GM12878 (cell line): Measurements from ENCODE around the gene ZNF618. TPM values are rescaled to one million over a fixed set of nuclear protein-coding genes. Genes with fewer than 3 reads are reported as not detected.

Source experiments
- ATAC-seq: fragments of 200-7000 bp; cut with Tn5 transposase; 3 replicates; pipeline ENCODE4 v1.9.1; 2020; ENCODE audit warnings: mild to moderate bottlenecking, moderate library complexity
- BruUV-seq: library from RNA; stranded (reverse); fragments of 400-500 nt; replicated peaks from 2 replicates; lab custom pipeline; 2021; lab: Mats Ljungman, UMichigan
- CTCF ChIA-PET: fragments of 300-600 bp; sonication (Branson Sonifier 250); formaldehyde crosslinking; extraction: SDS; loops from one replicate; lab custom pipeline; 2021; ENCODE audit warnings: inconsistent platforms; lab: Yijun Ruan, JAX
- POLR2A ChIA-PET: fragments of 350-600 bp; formaldehyde crosslinking; extraction: SDS; loops from one replicate; lab custom pipeline; 2021; ENCODE audit warnings: inconsistent platforms; lab: Charles Lee
- RAD21 ChIA-PET: fragments of 300-600 bp; sonication (Branson Sonifier 250); formaldehyde crosslinking; loops from one replicate; lab custom pipeline; 2023; ENCODE audit warnings: antibody characterized with exemption; ENCODE audit not compliant: unreplicated experiment; lab: Charles Lee
- SMC1A ChIA-PET: fragments of 300-600 bp; sonication (Branson Sonifier 250); formaldehyde crosslinking; loops from one replicate; lab custom pipeline; 2023; ENCODE audit not compliant: unreplicated experiment, uncharacterized antibody; lab: Charles Lee
- DNase-seq: peaks from one replicate; pipeline ENCODE4 v3.0.0-alpha.2; 2011; ENCODE audit warnings: low read depth, low spot score
- FAIRE-seq: peaks from 3 replicates; lab custom pipeline; 2011; peaks lifted over from hg19 to GRCh38; lab: Jason Lieb, UNC
- H2AFZ ChIP-seq: 2 replicates; pipeline ENCODE4 v1.6.0; 2011; ENCODE audit warnings: low read depth, low read length, control low read depth; ENCODE audit not compliant: control insufficient read depth
- H3K27ac ChIP-seq: 2 replicates; pipeline ENCODE4 v1.5.1; 2011; ENCODE audit warnings: control low read depth; ENCODE audit not compliant: control insufficient read depth, insufficient read depth
- H3K27me3 ChIP-seq, 2 experiments: replicated peaks in 1 of 2; 2 replicates each; pipeline versions ENCODE4 v1.6.0 to v1.6.1; 2011; ENCODE audit warnings: low read length in 1 of 2; ENCODE audit not compliant: control insufficient read depth in 2 of 2, insufficient read depth in 2 of 2
- H3K36me3 ChIP-seq, 2 experiments: 2 replicates each; pipeline ENCODE4 v1.5.1; 2011; ENCODE audit warnings: low read length in 1 of 2; ENCODE audit not compliant: control insufficient read depth in 2 of 2, insufficient read depth in 2 of 2
- H3K4me1 ChIP-seq: 2 replicates; pipeline ENCODE4 v1.6.1; 2011; ENCODE audit warnings: mild to moderate bottlenecking, low read length, moderate library complexity, mixed read lengths; ENCODE audit not compliant: control insufficient read depth, insufficient read depth
- H3K4me2 ChIP-seq: 2 replicates; pipeline ENCODE4 v1.6.0; 2011; ENCODE audit warnings: control low read depth; ENCODE audit not compliant: control insufficient read depth, insufficient read depth
- H3K4me3 ChIP-seq: fragments of 200-600 bp; sonication (generic); 2 replicates; pipeline ENCODE4 v1.5.1; 2016
- H3K79me2 ChIP-seq: 2 replicates; pipeline ENCODE4 v1.6.0; 2011; ENCODE audit warnings: low read length; ENCODE audit not compliant: control insufficient read depth, insufficient read depth
- H3K9ac ChIP-seq: 2 replicates; pipeline ENCODE4 v1.8.0; 2011; ENCODE audit warnings: low read length, control low read depth, mixed read lengths; ENCODE audit not compliant: control insufficient read depth, insufficient read depth
- H3K9me3 ChIP-seq: replicated peaks from 3 replicates; pipeline ENCODE4 v1.5.1; 2011; ENCODE audit warnings: mild to moderate bottlenecking, low read length; ENCODE audit not compliant: control insufficient read depth, insufficient read depth
- H4K20me1 ChIP-seq: 2 replicates; pipeline ENCODE4 v1.6.0; 2011; ENCODE audit not compliant: control insufficient read depth, insufficient read depth
- ETV6 ChIP-seq, 2 experiments: fragments of 450-650 bp in 1 of 2; IDR thresholded peaks in 1 of 2; conservative IDR thresholded peaks in 1 of 2; 2 replicates each; pipeline ENCODE4 v1.6.1; 2014; ENCODE audit warnings: antibody characterized with exemption in 1 of 2, borderline replicate concordance in 1 of 2, low read depth in 1 of 2, mild to moderate bottlenecking in 1 of 2, moderate library complexity in 1 of 2
- EZH2 ChIP-seq: IDR thresholded peaks from 2 replicates; pipeline ENCODE4 v1.6.1; 2012; ENCODE audit warnings: low read depth, mild to moderate bottlenecking, control low read depth, inconsistent platforms, low read length, borderline replicate concordance; ENCODE audit not compliant: control insufficient read depth
- FOS ChIP-seq: IDR thresholded peaks from 3 replicates; pipeline ENCODE4 v1.6.1; 2011; ENCODE audit warnings: borderline replicate concordance; ENCODE audit not compliant: insufficient read length; ENCODE audit errors: extremely low read depth
- IKZF2 ChIP-seq, 2 experiments: fragments of 450-650 bp; IDR thresholded peaks; 2 replicates each; pipeline ENCODE4 v1.6.1; 2017; ENCODE audit warnings: mild to moderate bottlenecking in 2 of 2, moderate library complexity in 2 of 2
- IRF4 ChIP-seq: IDR thresholded peaks from 2 replicates; pipeline ENCODE4 v1.6.1; 2011; ENCODE audit warnings: low read depth, low read length
- NBN ChIP-seq: fragments of 450-650 bp; IDR thresholded peaks from 2 replicates; pipeline ENCODE4 v1.6.1; 2016
- NFIC ChIP-seq: IDR thresholded peaks from 2 replicates; pipeline ENCODE4 v1.6.1; 2012; ENCODE audit warnings: low read depth, mild to moderate bottlenecking, inconsistent platforms, low read length, moderate library complexity
- NFXL1 ChIP-seq: fragments of 450-650 bp; IDR thresholded peaks from 2 replicates; pipeline ENCODE4 v1.6.1; 2017; ENCODE audit warnings: antibody characterized with exemption, mild to moderate bottlenecking, borderline replicate concordance
- POLR2AphosphoS2 ChIP-seq: IDR thresholded peaks from 2 replicates; pipeline ENCODE4 v1.6.1; 2011; ENCODE audit warnings: low read depth, mild to moderate bottlenecking, low read length, improper control_type of control experiment, moderate library complexity
- RBBP5 ChIP-seq: fragments of 200-600 bp; sonication (generic); conservative IDR thresholded peaks from 2 replicates; pipeline ENCODE4 v1.6.1; 2016
- RCOR1 ChIP-seq: conservative IDR thresholded peaks from 2 replicates; pipeline ENCODE4 v1.6.1; 2012; ENCODE audit warnings: low read depth, low read length, improper control_type of control experiment
- ZNF217 ChIP-seq: fragments of 450-650 bp; IDR thresholded peaks from 2 replicates; pipeline ENCODE4 v1.6.1; 2017; ENCODE audit warnings: antibody characterized with exemption, mild to moderate bottlenecking
- WGBS: methylation state at CpG from one replicate; pipeline ENCODE4 v1.1.6; 2016; ENCODE audit warnings: low lambda C conversion rate; ENCODE audit not compliant: insufficient replicate concordance, insufficient coverage; ENCODE audit errors: missing lambda C conversion rate; 5-methylcytosine and 5-hydroxymethylcytosine counted together
- in situ Hi-C: fragments of 300-500 bp; cut with MboI; formaldehyde crosslinking; loops from 9 replicates; pipeline ENCODE4 v1.14.3; 2018; ENCODE audit warnings: mixed read lengths
- intact Hi-C: fragments of 100-400 bp; cut with micrococcal nuclease; formaldehyde crosslinking; loops from one replicate; pipeline ENCODE4 v1.14.2; 2022; ENCODE audit not compliant: unreplicated experiment
- polyA plus RNA-seq, 11 experiments: library from polyadenylated mRNA; depleted of rRNA in 4 of 11; unstranded in 6 of 11; stranded (reverse) in 5 of 11; fragments of >200 nt; fragmentation: Nextera tagmentation in 4 of 11; fragmentation: Illumina TruSeq in 1 of 11; extraction: Ambion mirVana in 4 of 11; extraction: Trizol in 1 of 11; gene quantifications; 1 replicate in 1 of 11; 2 replicates in 10 of 11; pipeline versions ENCODE4 v1.2.1 to v1.2.3, GENCODE V29; 2011 to 2016; ENCODE audit warnings: inconsistent platforms in 2 of 11, missing spikeins in 2 of 11, low read depth in 1 of 11
- total RNA-seq, 4 experiments: library from RNA; depleted of rRNA in 3 of 4; stranded (reverse); fragments of >200 nt in 3 of 4; fragmentation: Illumina TruSeq in 1 of 4; extraction: Trizol in 1 of 4; gene quantifications; 2 replicates each; pipeline versions ENCODE4 v1.2.1 to v1.2.3, GENCODE V29; 2013 to 2021
- TF ChIP-seq, protein P1 (sequence below): fragments of 450-650 bp; conservative IDR thresholded peaks from 2 replicates; pipeline ENCODE4 v1.6.1; 2017; ENCODE audit warnings: mild to moderate bottlenecking, moderate library complexity
- TF ChIP-seq, protein P2 (sequence below), 3 experiments: IDR thresholded peaks in 2 of 3; conservative IDR thresholded peaks in 1 of 3; 2 replicates each; pipeline ENCODE4 v1.5.1; 2011; ENCODE audit warnings: low read depth in 3 of 3, low read length in 3 of 3, mild to moderate bottlenecking in 3 of 3, control low read depth in 2 of 3, moderate library complexity in 2 of 3, inconsistent platforms in 1 of 3, mixed read lengths in 1 of 3; ENCODE audit not compliant: control insufficient read depth in 2 of 3, insufficient read depth in 1 of 3; ENCODE audit errors: extremely low read depth in 1 of 3
- TF ChIP-seq, protein P3 (sequence below): fragments of 450-650 bp; IDR thresholded peaks from 2 replicates; pipeline ENCODE4 v1.6.1; 2017; ENCODE audit warnings: low read depth, mild to moderate bottlenecking, moderate library complexity
- TF ChIP-seq, protein P4 (sequence below): IDR thresholded peaks from 2 replicates; pipeline ENCODE4 v1.6.1; 2012; ENCODE audit warnings: low read length, inconsistent platforms

ZNF618 gene
- total and polyA plus RNA-seq, 10 of the 15 experiments (the other 5 are each of a cell fraction or from before 2014, with no cell fraction given), result 0.01 to 0.24 (median 0.06) TPM; not detected in 2

DNA sequence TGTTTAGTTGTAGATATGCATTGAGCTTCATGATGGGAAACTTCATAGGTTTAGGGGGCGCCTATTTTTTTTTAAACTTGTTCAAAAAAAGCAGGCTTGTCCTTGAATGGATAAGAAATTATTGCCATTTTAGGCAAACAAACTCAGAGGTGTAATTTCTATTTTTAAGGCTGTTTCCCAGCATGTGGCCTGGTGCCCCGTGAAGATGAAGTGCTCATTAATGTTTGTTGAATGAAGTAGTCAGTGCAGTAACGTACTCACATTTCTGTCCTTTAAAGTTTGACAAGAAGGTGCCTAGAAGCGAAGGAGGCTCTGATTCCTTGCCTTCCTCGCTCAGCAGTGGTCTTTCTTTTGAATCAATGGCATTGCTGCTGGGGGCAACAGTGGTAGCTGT lies 54.3 kb downstream of the ZNF618 start:
- CTCF ChIA-PET, result no interaction called here
- Histone ChIP-seq H3K4me3 (no peak overlapping the region), H3K36me3 (no peaks in the 10 kb centered on the region), H3K9me3 (no peaks in the 10 kb centered on the region), H3K27me3 (no peaks in the 10 kb centered on the region), H3K27ac (no peak overlapping the region), H3K9ac (no peak overlapping the region), H4K20me1 (no peaks in the 10 kb centered on the region), H3K4me1 (no peaks in the 10 kb centered on the region), H3K4me2 (no peak overlapping the region), H3K79me2 (no peaks in the 10 kb centered on the region), H2AFZ (no peak overlapping the region)
- in situ Hi-C loops, result no loop called here
- RAD21 ChIA-PET, result no interaction called here
- DNase-seq, result no peak
- no peak for ATAC-seq
- intact Hi-C loops, result no loop called here
- no TSS peak for BruUV-seq
- POLR2A ChIA-PET, result no interaction called here
- no peak for FAIRE-seq
- SMC1A ChIA-PET, result no interaction called here
- TF ChIP-seq IRF4 (no peak), NBN (no peak), RBBP5 (no peak), EZH2 (no peak), FOS (no peak), RCOR1 (no peak), NFXL1 (no peak), NFIC (no peak), ZNF217 (no peak), IKZF2 (IDR thresholded peaks at IDR 0.05) (no peak), POLR2AphosphoS2 (no peak), ETV6 (conservative IDR thresholded peaks at IDR 0.05 in 1 of 2, IDR thresholded peaks at IDR 0.05 in 1 of 2; ENCODE audit: borderline replicate concordance in 1 of 2, low read depth in 1 of 2) (no peak)
- TF ChIP-seq, protein P1, sequence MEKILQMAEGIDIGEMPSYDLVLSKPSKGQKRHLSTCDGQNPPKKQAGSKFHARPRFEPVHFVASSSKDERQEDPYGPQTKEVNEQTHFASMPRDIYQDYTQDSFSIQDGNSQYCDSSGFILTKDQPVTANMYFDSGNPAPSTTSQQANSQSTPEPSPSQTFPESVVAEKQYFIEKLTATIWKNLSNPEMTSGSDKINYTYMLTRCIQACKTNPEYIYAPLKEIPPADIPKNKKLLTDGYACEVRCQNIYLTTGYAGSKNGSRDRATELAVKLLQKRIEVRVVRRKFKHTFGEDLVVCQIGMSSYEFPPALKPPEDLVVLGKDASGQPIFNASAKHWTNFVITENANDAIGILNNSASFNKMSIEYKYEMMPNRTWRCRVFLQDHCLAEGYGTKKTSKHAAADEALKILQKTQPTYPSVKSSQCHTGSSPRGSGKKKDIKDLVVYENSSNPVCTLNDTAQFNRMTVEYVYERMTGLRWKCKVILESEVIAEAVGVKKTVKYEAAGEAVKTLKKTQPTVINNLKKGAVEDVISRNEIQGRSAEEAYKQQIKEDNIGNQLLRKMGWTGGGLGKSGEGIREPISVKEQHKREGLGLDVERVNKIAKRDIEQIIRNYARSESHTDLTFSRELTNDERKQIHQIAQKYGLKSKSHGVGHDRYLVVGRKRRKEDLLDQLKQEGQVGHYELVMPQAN, result no peak
- TF ChIP-seq, protein P2, sequence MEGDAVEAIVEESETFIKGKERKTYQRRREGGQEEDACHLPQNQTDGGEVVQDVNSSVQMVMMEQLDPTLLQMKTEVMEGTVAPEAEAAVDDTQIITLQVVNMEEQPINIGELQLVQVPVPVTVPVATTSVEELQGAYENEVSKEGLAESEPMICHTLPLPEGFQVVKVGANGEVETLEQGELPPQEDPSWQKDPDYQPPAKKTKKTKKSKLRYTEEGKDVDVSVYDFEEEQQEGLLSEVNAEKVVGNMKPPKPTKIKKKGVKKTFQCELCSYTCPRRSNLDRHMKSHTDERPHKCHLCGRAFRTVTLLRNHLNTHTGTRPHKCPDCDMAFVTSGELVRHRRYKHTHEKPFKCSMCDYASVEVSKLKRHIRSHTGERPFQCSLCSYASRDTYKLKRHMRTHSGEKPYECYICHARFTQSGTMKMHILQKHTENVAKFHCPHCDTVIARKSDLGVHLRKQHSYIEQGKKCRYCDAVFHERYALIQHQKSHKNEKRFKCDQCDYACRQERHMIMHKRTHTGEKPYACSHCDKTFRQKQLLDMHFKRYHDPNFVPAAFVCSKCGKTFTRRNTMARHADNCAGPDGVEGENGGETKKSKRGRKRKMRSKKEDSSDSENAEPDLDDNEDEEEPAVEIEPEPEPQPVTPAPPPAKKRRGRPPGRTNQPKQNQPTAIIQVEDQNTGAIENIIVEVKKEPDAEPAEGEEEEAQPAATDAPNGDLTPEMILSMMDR (IDR thresholded peaks at IDR 0.05 in 2 of 3, conservative IDR thresholded peaks at IDR 0.05 in 1 of 3; ENCODE audit: control insufficient read depth in 2 of 3, extremely low read depth in 1 of 3, insufficient read depth in 1 of 3, low read depth in 3 of 3, low read length in 3 of 3), result no peak
- TF ChIP-seq, protein P3, sequence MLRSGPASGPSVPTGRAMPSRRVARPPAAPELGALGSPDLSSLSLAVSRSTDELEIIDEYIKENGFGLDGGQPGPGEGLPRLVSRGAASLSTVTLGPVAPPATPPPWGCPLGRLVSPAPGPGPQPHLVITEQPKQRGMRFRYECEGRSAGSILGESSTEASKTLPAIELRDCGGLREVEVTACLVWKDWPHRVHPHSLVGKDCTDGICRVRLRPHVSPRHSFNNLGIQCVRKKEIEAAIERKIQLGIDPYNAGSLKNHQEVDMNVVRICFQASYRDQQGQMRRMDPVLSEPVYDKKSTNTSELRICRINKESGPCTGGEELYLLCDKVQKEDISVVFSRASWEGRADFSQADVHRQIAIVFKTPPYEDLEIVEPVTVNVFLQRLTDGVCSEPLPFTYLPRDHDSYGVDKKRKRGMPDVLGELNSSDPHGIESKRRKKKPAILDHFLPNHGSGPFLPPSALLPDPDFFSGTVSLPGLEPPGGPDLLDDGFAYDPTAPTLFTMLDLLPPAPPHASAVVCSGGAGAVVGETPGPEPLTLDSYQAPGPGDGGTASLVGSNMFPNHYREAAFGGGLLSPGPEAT, result no peak
- TF ChIP-seq, protein P4, sequence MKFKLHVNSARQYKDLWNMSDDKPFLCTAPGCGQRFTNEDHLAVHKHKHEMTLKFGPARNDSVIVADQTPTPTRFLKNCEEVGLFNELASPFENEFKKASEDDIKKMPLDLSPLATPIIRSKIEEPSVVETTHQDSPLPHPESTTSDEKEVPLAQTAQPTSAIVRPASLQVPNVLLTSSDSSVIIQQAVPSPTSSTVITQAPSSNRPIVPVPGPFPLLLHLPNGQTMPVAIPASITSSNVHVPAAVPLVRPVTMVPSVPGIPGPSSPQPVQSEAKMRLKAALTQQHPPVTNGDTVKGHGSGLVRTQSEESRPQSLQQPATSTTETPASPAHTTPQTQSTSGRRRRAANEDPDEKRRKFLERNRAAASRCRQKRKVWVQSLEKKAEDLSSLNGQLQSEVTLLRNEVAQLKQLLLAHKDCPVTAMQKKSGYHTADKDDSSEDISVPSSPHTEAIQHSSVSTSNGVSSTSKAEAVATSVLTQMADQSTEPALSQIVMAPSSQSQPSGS, result no peak
- WGBS, result 7% methylated on average over 5 of the region's 5 CpGs
